Loucy (cell line): Measurements from ENCODE around the gene SPDYC.
"Not testable (repeated sequence)": the region's sequence is repeated elsewhere in the genome, so short reads cannot be mapped to it uniquely, and the experiment has no call there.

Source experiments
- H2AFZ ChIP-seq: fragments of 200-600 bp; sonication (generic); 2 replicates; pipeline ENCODE4 v1.6.0; 2016; ENCODE audit warnings: antibody characterized with exemption, mild to moderate bottlenecking, low read length, moderate library complexity
- H3F3A ChIP-seq: fragments of 200-600 bp; 2 replicates; pipeline ENCODE4 v1.6.0; 2016; ENCODE audit warnings: antibody characterized with exemption, low read depth, mild to moderate bottlenecking
- H3K27me3 ChIP-seq: fragments of 200-600 bp; sonication (generic); 2 replicates; pipeline ENCODE4 v1.6.1; 2014; ENCODE audit warnings: low read length, mild to moderate bottlenecking; ENCODE audit not compliant: insufficient read depth, poor library complexity, severe bottlenecking
- H3K36me3 ChIP-seq: fragments of 200-600 bp; sonication (generic); 2 replicates; pipeline ENCODE4 v1.6.1; 2016; ENCODE audit warnings: low read length; ENCODE audit not compliant: insufficient read depth
- H3K4me1 ChIP-seq: fragments of 200-600 bp; sonication (generic); 2 replicates; pipeline ENCODE4 v1.5.1; 2014; ENCODE audit warnings: low read length, mild to moderate bottlenecking; ENCODE audit not compliant: insufficient read depth, poor library complexity, severe bottlenecking
- H3K4me2 ChIP-seq: fragments of 200-600 bp; sonication (generic); 2 replicates; pipeline ENCODE4 v1.6.0; 2014; ENCODE audit warnings: antibody characterized with exemption, low read length, low read depth, mild to moderate bottlenecking; ENCODE audit not compliant: poor library complexity, severe bottlenecking
- H3K4me3 ChIP-seq: fragments of 200-600 bp; sonication (generic); 2 replicates; pipeline ENCODE4 v1.5.1; 2014; ENCODE audit warnings: low read length, mild to moderate bottlenecking, mixed read lengths; ENCODE audit not compliant: poor library complexity, severe bottlenecking
- H3K79me2 ChIP-seq: fragments of 200-600 bp; sonication (generic); 2 replicates; pipeline ENCODE4 v1.6.1; 2014; ENCODE audit warnings: low read length; ENCODE audit not compliant: insufficient read depth
- H3K9ac ChIP-seq: fragments of 200-600 bp; sonication (generic); 2 replicates; pipeline ENCODE4 v1.6.0; 2014; ENCODE audit warnings: mild to moderate bottlenecking, low read depth, low read length, moderate library complexity; ENCODE audit not compliant: poor library complexity, severe bottlenecking
- H3K9me2 ChIP-seq: fragments of 200-600 bp; sonication (generic); replicated peaks from 2 replicates; pipeline ENCODE4 v1.6.1; 2016; ENCODE audit warnings: low read depth, low read length, mixed read lengths
- H3K9me3 ChIP-seq: fragments of 200-600 bp; sonication (generic); 2 replicates; pipeline ENCODE4 v1.6.1; 2014; ENCODE audit warnings: mild to moderate bottlenecking, antibody characterized with exemption, low read length, low read depth; ENCODE audit not compliant: insufficient read depth
- H4K20me1 ChIP-seq: fragments of 200-600 bp; sonication (generic); 2 replicates; pipeline ENCODE4 v1.6.0; 2014; ENCODE audit warnings: antibody characterized with exemption, low read length, mild to moderate bottlenecking; ENCODE audit not compliant: insufficient read depth, poor library complexity, severe bottlenecking
- CTCF ChIP-seq: fragments of 200-600 bp; sonication (generic); conservative IDR thresholded peaks from 2 replicates; pipeline ENCODE4 v1.5.1; 2014; ENCODE audit warnings: mild to moderate bottlenecking, antibody characterized with exemption, low read length
- EZH2phosphoT487 ChIP-seq: fragments of 200-600 bp; IDR thresholded peaks from 2 replicates; pipeline ENCODE4 v1.6.1; 2018; ENCODE audit warnings: antibody characterized with exemption, mild to moderate bottlenecking, moderate library complexity, borderline replicate concordance

SPDYC gene

GRCh38 chr11:65141896-65142494 is 28.0 kb upstream of the SPDYC start:
- H3K27me3 ChIP-seq, result no peaks in the 10 kb centered on the region
- no peaks in the 10 kb centered on the region for H3K9me2 ChIP-seq
- no peak overlapping the region for H3K4me3 ChIP-seq
- no peaks in the 10 kb centered on the region for H3K9me3 ChIP-seq
- no peak overlapping the region for H3K9ac ChIP-seq
- H3K4me2 ChIP-seq, result no peak overlapping the region
- no peaks in the 10 kb centered on the region for H3F3A ChIP-seq
- no peak for TF ChIP-seq EZH2phosphoT487
- TF ChIP-seq CTCF, result no peak
- no peaks in the 10 kb centered on the region for H3K36me3 ChIP-seq
- no peaks in the 10 kb centered on the region for H4K20me1 ChIP-seq
- H3K79me2 ChIP-seq, result no peaks in the 10 kb centered on the region
- H2AFZ ChIP-seq, result no peak overlapping the region
- H3K4me1 ChIP-seq, result no peaks in the 10 kb centered on the region

GRCh38 chr11:65147352-65148075 is 22.5 kb upstream of the SPDYC start:
- Histone ChIP-seq H3K4me3 (no peak overlapping the region), H3K9me3 (no peaks in the 10 kb centered on the region), H4K20me1 (no peaks in the 10 kb centered on the region), H3K9me2 (no peaks in the 10 kb centered on the region), H3K79me2 (no peaks in the 10 kb centered on the region), H3K27me3 (no peaks in the 10 kb centered on the region), H3K4me1 (no peaks in the 10 kb centered on the region), H2AFZ (no peak overlapping the region), H3K9ac (no peak overlapping the region), H3K36me3 (no peaks in the 10 kb centered on the region), H3F3A (no peaks in the 10 kb centered on the region), H3K4me2 (no peak overlapping the region)
- TF ChIP-seq CTCF (no peak), EZH2phosphoT487 (no peak)

- Histone ChIP-seq H3K9ac (no peak overlapping the region), H3K4me2 (no peak overlapping the region)
- TF ChIP-seq EZH2phosphoT487 (no peak), CTCF (no peak)
These were observed 21.4 kb upstream of the SPDYC start for GRCh38 chr11:65148657-65149056.

GRCh38 chr11:65150131-65150508 is 19.9 kb upstream of the SPDYC start:
- H3K9me2 ChIP-seq, H3F3A ChIP-seq, H3K36me3 ChIP-seq, H3K27me3 ChIP-seq, H3K4me3 ChIP-seq, H4K20me1 ChIP-seq, H3K4me1 ChIP-seq, H3K9ac ChIP-seq, H3K79me2 ChIP-seq, H3K4me2 ChIP-seq, H3K9me3 ChIP-seq, H2AFZ ChIP-seq: not testable (repeated sequence)

More at GRCh38 chr11:65148657-65149056, 21.4 kb upstream of the SPDYC start:
- Histone ChIP-seq H2AFZ (no peak overlapping the region), H3K27me3 (no peaks in the 10 kb centered on the region), H3F3A (no peaks in the 10 kb centered on the region), H3K9me2 (no peaks in the 10 kb centered on the region), H3K36me3 (no peaks in the 10 kb centered on the region), H3K4me3 (no peak overlapping the region), H3K79me2 (no peaks in the 10 kb centered on the region), H3K9me3 (no peaks in the 10 kb centered on the region), H4K20me1 (no peaks in the 10 kb centered on the region), H3K4me1 (no peaks in the 10 kb centered on the region)
